H9 (cell line): Measurements from ENCODE around the gene MCF2L. TPM values are rescaled to one million over a fixed set of nuclear protein-coding genes. Genes with fewer than 3 reads are reported as not detected.

Experiments used
- DNase-seq: peaks from one replicate; pipeline ENCODE4 v3.0.0-alpha.2; 2017
- H2AFZ ChIP-seq: one replicate; pipeline ENCODE4 v1.6.1; 2013; ENCODE audit warnings: mild to moderate bottlenecking, low read length, control low read depth, moderate library complexity
- H2AK5ac ChIP-seq: 2 replicates; pipeline ENCODE4 v1.6.1; 2013; ENCODE audit warnings: low read length, control low read depth, mixed read lengths; ENCODE audit not compliant: insufficient read length
- H2BK120ac ChIP-seq: one replicate; pipeline ENCODE4 v1.6.1; 2013; ENCODE audit warnings: low read depth, mild to moderate bottlenecking, low read length, control low read depth, inconsistent platforms; ENCODE audit not compliant: poor library complexity, severe bottlenecking
- H2BK12ac ChIP-seq: 2 replicates; pipeline ENCODE4 v1.6.1; 2013; ENCODE audit warnings: low read length, control low read depth, mixed read lengths, low read depth; ENCODE audit not compliant: insufficient read length
- H2BK15ac ChIP-seq: 2 replicates; pipeline ENCODE4 v1.6.1; 2013; ENCODE audit warnings: low read depth, low read length, control low read depth
- H2BK20ac ChIP-seq: one replicate; pipeline ENCODE4 v1.6.1; 2013; ENCODE audit warnings: low read depth, mild to moderate bottlenecking, low read length, control low read depth, inconsistent platforms; ENCODE audit not compliant: poor library complexity, severe bottlenecking
- H2BK5ac ChIP-seq: 2 replicates; pipeline ENCODE4 v1.6.1; 2013; ENCODE audit warnings: low read length, control low read depth, mixed read lengths; ENCODE audit not compliant: insufficient read length
- H3K14ac ChIP-seq: 2 replicates; pipeline ENCODE4 v1.6.1; 2013; ENCODE audit warnings: low read length, control low read depth; ENCODE audit not compliant: insufficient read depth
- H3K18ac ChIP-seq: 2 replicates; pipeline ENCODE4 v1.6.1; 2013; ENCODE audit warnings: low read depth, mild to moderate bottlenecking, mixed read lengths, low read length, control low read depth; ENCODE audit not compliant: insufficient read length
- H3K23ac ChIP-seq: 2 replicates; pipeline ENCODE4 v1.6.1; 2013; ENCODE audit warnings: low read length, control low read depth, mixed read lengths, low read depth; ENCODE audit not compliant: insufficient read length
- H3K23me2 ChIP-seq: 2 replicates; pipeline ENCODE4 v1.6.1; 2013; ENCODE audit warnings: low read depth, mild to moderate bottlenecking, mixed read lengths, low read length, control low read depth; ENCODE audit not compliant: insufficient read length, poor library complexity, severe bottlenecking
- H3K27ac ChIP-seq: 2 replicates; pipeline ENCODE4 v1.5.1; 2013; ENCODE audit warnings: low read length, control low read depth, mixed read lengths, low read depth; ENCODE audit not compliant: insufficient read length
- H3K27me3 ChIP-seq: 2 replicates; pipeline ENCODE4 v1.6.1; 2013; ENCODE audit warnings: low read length, control low read depth, inconsistent platforms; ENCODE audit not compliant: insufficient read depth
- H3K4ac ChIP-seq: 2 replicates; pipeline ENCODE4 v1.6.1; 2013; ENCODE audit warnings: low read depth, mild to moderate bottlenecking, control low read depth, inconsistent platforms, low read length, moderate library complexity
- H3K4me1 ChIP-seq: 2 replicates; pipeline ENCODE4 v1.6.1; 2013; ENCODE audit warnings: low read length, control low read depth, inconsistent platforms; ENCODE audit not compliant: insufficient read depth
- H3K4me2 ChIP-seq: 2 replicates; pipeline ENCODE4 v1.6.1; 2013; ENCODE audit warnings: low read length, control low read depth, mixed read lengths; ENCODE audit not compliant: insufficient read length, insufficient read depth
- H3K56ac ChIP-seq: 2 replicates; pipeline ENCODE4 v1.6.1; 2013; ENCODE audit warnings: low read depth, mild to moderate bottlenecking, mixed read lengths, low read length, control low read depth; ENCODE audit not compliant: insufficient read length
- H3K79me1 ChIP-seq: 2 replicates; pipeline ENCODE4 v1.6.1; 2013; ENCODE audit warnings: low read depth, mild to moderate bottlenecking, moderate library complexity, low read length, control low read depth, inconsistent platforms; ENCODE audit not compliant: insufficient read depth, poor library complexity, severe bottlenecking
- H3K79me2 ChIP-seq: 2 replicates; pipeline ENCODE4 v1.6.1; 2013; ENCODE audit warnings: low read length, control low read depth, inconsistent platforms; ENCODE audit not compliant: insufficient read depth
- H3K9ac ChIP-seq: 2 replicates; pipeline ENCODE4 v1.6.1; 2013; ENCODE audit warnings: low read length, control low read depth, mixed read lengths; ENCODE audit not compliant: insufficient read length; ENCODE audit errors: extremely low read depth
- H3K9me3 ChIP-seq: one replicate; pipeline ENCODE4 v1.6.1; 2013; ENCODE audit warnings: low read depth, low read length, inconsistent platforms; ENCODE audit not compliant: control insufficient read depth
- H3T11ph ChIP-seq: one replicate; pipeline ENCODE4 v1.6.1; 2013; ENCODE audit warnings: mild to moderate bottlenecking, low read length, control low read depth, inconsistent platforms
- H4K20me1 ChIP-seq: one replicate; pipeline ENCODE4 v1.6.1; 2013; ENCODE audit not compliant: control insufficient read depth, insufficient read length, insufficient read depth
- H4K5ac ChIP-seq: 2 replicates; pipeline ENCODE4 v1.6.1; 2013; ENCODE audit warnings: low read depth, mild to moderate bottlenecking, mixed read lengths, low read length, control low read depth; ENCODE audit not compliant: insufficient read length
- H4K8ac ChIP-seq: replicated peaks from 2 replicates; pipeline ENCODE4 v1.6.1; 2013; ENCODE audit warnings: low read length, control low read depth, mixed read lengths, low read depth; ENCODE audit not compliant: insufficient read length
- H4K91ac ChIP-seq: 2 replicates; pipeline ENCODE4 v1.6.1; 2013; ENCODE audit warnings: low read depth, mild to moderate bottlenecking, moderate library complexity, mixed read lengths, low read length, control low read depth; ENCODE audit not compliant: insufficient read length
- H3K27ac Mint-ChIP-seq, 3 experiments: 2 replicates in 2 of 3; 3 replicates in 1 of 3; pipeline ENCODE4 v1.8.0; 2020 to 2021; ENCODE audit warnings: mixed read lengths in 3 of 3, mild to moderate bottlenecking in 1 of 3, moderate library complexity in 1 of 3
- H3K27me3 Mint-ChIP-seq: 2 replicates; pipeline ENCODE4 v1.8.0; 2021; ENCODE audit warnings: low read depth, mild to moderate bottlenecking, moderate library complexity, mixed read lengths
- H3K36me3 Mint-ChIP-seq, 3 experiments: 2 replicates in 2 of 3; 3 replicates in 1 of 3; pipeline ENCODE4 v1.8.0; 2020 to 2021; ENCODE audit warnings: low read depth in 3 of 3, mixed read lengths in 3 of 3; ENCODE audit not compliant: insufficient read depth in 1 of 3
- H3K4me1 Mint-ChIP-seq, 2 experiments: 2 replicates each; pipeline ENCODE4 v1.8.0; 2020; ENCODE audit warnings: mixed read lengths in 2 of 2
- H3K4me3 Mint-ChIP-seq, 2 experiments: 2 replicates in 1 of 2; 3 replicates in 1 of 2; pipeline ENCODE4 v1.8.0; 2020 to 2021; ENCODE audit warnings: mild to moderate bottlenecking in 2 of 2, mixed read lengths in 2 of 2, moderate library complexity in 1 of 2
- H3K9me3 Mint-ChIP-seq, 2 experiments: 2 replicates in 1 of 2; 3 replicates in 1 of 2; pipeline ENCODE4 v1.8.0; 2020; ENCODE audit warnings: mild to moderate bottlenecking in 2 of 2, mixed read lengths in 2 of 2, moderate library complexity in 1 of 2
- CTCF ChIP-seq: fragments of 200-600 bp; sonication (generic); conservative IDR thresholded peaks from 3 replicates; pipeline ENCODE4 v1.8.0; 2021; ENCODE audit warnings: antibody characterized with exemption, mild to moderate bottlenecking
- WGBS: extraction: QIAGEN DNeasy Blood & Tissue Kit; methylation state at CpG from one replicate; pipeline ENCODE4 v1.1.7; 2013; ENCODE audit warnings: missing lambda C conversion rate, low lambda C conversion rate, mixed read lengths; ENCODE audit not compliant: insufficient read length; ENCODE audit errors: extremely low coverage; 5-methylcytosine and 5-hydroxymethylcytosine counted together
- total RNA-seq: library from RNA; stranded (reverse); gene quantifications from 2 replicates; pipeline ENCODE4 v1.2.1, GENCODE V29; 2021

Gene MCF2L
- total RNA-seq, 1 experiment from 2014 or later = 18.5 TPM

DNA sequence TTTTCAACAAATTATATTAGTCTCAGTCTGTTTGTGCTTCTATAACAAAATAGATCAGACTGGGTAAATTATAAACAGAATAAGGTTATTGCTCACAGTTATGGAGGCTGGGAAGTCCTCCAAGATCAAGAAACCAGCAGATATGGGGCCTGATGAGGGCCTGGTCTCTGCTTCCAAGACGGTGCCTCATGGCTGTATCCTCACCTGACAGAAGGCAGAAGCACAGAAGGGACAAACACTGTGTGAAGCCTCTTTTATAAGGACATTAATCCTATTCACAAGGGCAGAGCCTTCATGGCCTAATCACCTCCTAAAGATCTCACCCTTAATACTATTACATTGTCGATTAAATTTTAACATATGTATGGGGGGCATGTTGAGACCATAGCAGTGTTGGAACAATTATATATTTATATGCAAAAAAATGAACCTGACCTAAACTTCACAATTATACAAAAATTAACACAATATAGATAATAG lies 166.3 kb downstream of the MCF2L start:
- Histone ChIP-seq H2BK15ac (no peak overlapping the region), H3K23me2 (no peaks in the 10 kb centered on the region), H3K79me2 (no peaks in the 10 kb centered on the region), H3T11ph (no peak overlapping the region), H3K27ac (no peak overlapping the region), H3K4me2 (no peak overlapping the region), H2BK5ac (no peak overlapping the region), H3K23ac (no peak overlapping the region), H2AFZ (no peak overlapping the region), H2BK12ac (no peak overlapping the region), H3K4ac (no peak overlapping the region), H2BK20ac (no peak overlapping the region), H3K9ac (no peak overlapping the region), H2BK120ac (no peak overlapping the region), H3K9me3 (no peaks in the 10 kb centered on the region), H4K8ac (no peak overlapping the region), H3K27me3 (peaks cover 2% of the 10 kb centered on the region; the same call in 1 of the 2 replicates), H3K79me1 (no peaks in the 10 kb centered on the region), H2AK5ac (no peak overlapping the region), H3K4me1 (no peaks in the 10 kb centered on the region), H3K14ac (no peak overlapping the region), H3K18ac (no peak overlapping the region), H3K56ac (no peak overlapping the region), H4K5ac (no peak overlapping the region), H4K20me1 (no peaks in the 10 kb centered on the region), H4K91ac (no peak overlapping the region)
- H3K4me1 Mint-ChIP-seq = peaks cover 14 to 30% of the 10 kb centered on the region in 2 experiments
- H3K27ac Mint-ChIP-seq = no peak overlapping the region
- H3K9me3 Mint-ChIP-seq = no peaks in the 10 kb centered on the region
- no CpG with 5 or more reads among the region's 2 CpGs for WGBS
- H3K27me3 Mint-ChIP-seq = peaks cover 13% of the 10 kb centered on the region
- no peaks in the 10 kb centered on the region; a peak in 1 of 7 replicates for H3K36me3 Mint-ChIP-seq
- no peak for TF ChIP-seq CTCF
- H3K4me3 Mint-ChIP-seq = no peak overlapping the region
- peak; percentile 6 for DNase-seq
